22Rv1 (cell line): ENCODE data around the gene CD68.

Experiments
- CTCF ChIP-seq: fragments of 450-650 bp; IDR thresholded peaks from 2 replicates; pipeline ENCODE4 v1.5.1; 2017; ENCODE audit warnings: mild to moderate bottlenecking
- ZFX ChIP-seq: fragments of 450-650 bp; IDR thresholded peaks from 2 replicates; pipeline ENCODE4 v1.6.1; 2017; ENCODE audit warnings: antibody characterized with exemption, borderline replicate concordance

- TF ChIP-seq CTCF (peak; percentile 84), ZFX (no peak)
Measured at GRCh38 chr17:7561028-7561575, 18.3 kb upstream of the CD68 start.
